Neural cell (in vitro differentiated cells): ENCODE results near the gene ERICH6. TPM values are rescaled to one million over a fixed set of nuclear protein-coding genes. Genes with fewer than 3 reads are reported as not detected.

Experiments
- H2AFZ ChIP-seq: fragments of 200-600, 300-800 bp; sonication (generic), shearing (Covaris generic); 2 replicates; pipeline ENCODE4 v1.6.0; 2014; ENCODE audit warnings: low read depth, mild to moderate bottlenecking, antibody characterized with exemption, low read length, moderate library complexity
- H3F3A ChIP-seq: fragments of 200-600 bp; shearing (Covaris generic); 2 replicates; pipeline ENCODE4 v1.6.1; 2016; ENCODE audit warnings: mild to moderate bottlenecking, moderate library complexity, mixed read lengths, antibody characterized with exemption, low read length; ENCODE audit not compliant: insufficient read depth, poor library complexity, severe bottlenecking
- H3K27ac ChIP-seq: fragments of 200-600, 300-800 bp; sonication (generic), shearing (Covaris generic); 2 replicates; pipeline ENCODE4 v1.5.1; 2014; ENCODE audit warnings: mild to moderate bottlenecking, low read length, moderate library complexity
- H3K27me3 ChIP-seq: fragments of 300-800, 200-600 bp; sonication (generic), shearing (Covaris generic); 2 replicates; pipeline ENCODE4 v1.6.0; 2014; ENCODE audit warnings: mild to moderate bottlenecking, low read depth, low read length, moderate library complexity; ENCODE audit not compliant: insufficient read depth
- H3K36me3 ChIP-seq: fragments of 300-800, 200-600 bp; sonication (generic), shearing (Covaris generic); 2 replicates; pipeline ENCODE4 v1.5.1; 2014; ENCODE audit warnings: mild to moderate bottlenecking, antibody characterized with exemption, low read length, moderate library complexity; ENCODE audit not compliant: insufficient read depth
- H3K4me2 ChIP-seq: fragments of 300-800, 200-600 bp; sonication (generic), shearing (Covaris generic); 2 replicates; pipeline ENCODE4 v1.6.0; 2014; ENCODE audit warnings: mild to moderate bottlenecking, low read length
- H3K4me3 ChIP-seq: fragments of 300-800, 200-600 bp; sonication (generic), shearing (Covaris generic); 2 replicates; pipeline ENCODE4 v1.5.1; 2014; ENCODE audit warnings: mild to moderate bottlenecking, low read length, moderate library complexity
- H3K79me2 ChIP-seq: fragments of 200-600 bp; shearing (Covaris generic); replicated peaks from 2 replicates; pipeline ENCODE4 v1.6.0; 2014; ENCODE audit warnings: mild to moderate bottlenecking, low read length, moderate library complexity; ENCODE audit not compliant: insufficient read depth
- H3K9ac ChIP-seq: fragments of 300-800, 200-600 bp; sonication (generic), shearing (Covaris generic); 2 replicates; pipeline ENCODE4 v1.6.1; 2016; ENCODE audit warnings: mild to moderate bottlenecking, low read length, mixed read lengths
- H3K9me2 ChIP-seq: fragments of 200-600 bp; shearing (Covaris generic); 2 replicates; pipeline ENCODE4 v1.6.1; 2016; ENCODE audit warnings: mild to moderate bottlenecking, low read length, mixed read lengths; ENCODE audit not compliant: insufficient read depth
- H3K9me3 ChIP-seq: fragments of 200-600, 300-800 bp; sonication (generic), shearing (Covaris generic); 2 replicates; pipeline ENCODE4 v1.6.1; 2016; ENCODE audit warnings: mild to moderate bottlenecking, mixed run types, low read length, moderate library complexity, mixed read lengths
- H4K20me1 ChIP-seq: fragments of 200-600 bp; shearing (Covaris generic); 2 replicates; pipeline ENCODE4 v1.6.1; 2016; ENCODE audit warnings: mild to moderate bottlenecking, mixed run types; ENCODE audit not compliant: insufficient read depth
- EP300 ChIP-seq: fragments of 450-650 bp; conservative IDR thresholded peaks from 2 replicates; pipeline ENCODE4 v1.6.1; 2014; ENCODE audit warnings: antibody characterized with exemption, mild to moderate bottlenecking, moderate library complexity; ENCODE audit not compliant: poor library complexity, severe bottlenecking
- EZH2 ChIP-seq: fragments of 200-600, 300-800 bp; shearing (Covaris generic), sonication (generic); IDR thresholded peaks from 2 replicates; pipeline ENCODE4 v1.6.1; 2014; ENCODE audit warnings: antibody characterized with exemption, low read length, borderline replicate concordance, mild to moderate bottlenecking; ENCODE audit not compliant: insufficient read depth, poor library complexity, severe bottlenecking
- MXI1 ChIP-seq: fragments of 450-650 bp; conservative IDR thresholded peaks from 2 replicates; pipeline ENCODE4 v1.6.1; 2014; ENCODE audit warnings: antibody characterized with exemption, mild to moderate bottlenecking; ENCODE audit not compliant: poor library complexity, severe bottlenecking
- POLR2AphosphoS5 ChIP-seq: IDR thresholded peaks from 2 replicates; pipeline ENCODE4 v1.6.1; 2012
- RAD21 ChIP-seq: fragments of 450-650 bp; conservative IDR thresholded peaks from 2 replicates; pipeline ENCODE4 v1.6.1; 2014; ENCODE audit warnings: antibody characterized with exemption, mild to moderate bottlenecking, moderate library complexity
- SMC3 ChIP-seq: fragments of 450-650 bp; conservative IDR thresholded peaks from 2 replicates; pipeline ENCODE4 v1.6.1; 2014; ENCODE audit warnings: antibody characterized with exemption, mild to moderate bottlenecking, moderate library complexity; ENCODE audit not compliant: poor library complexity
- TAF1 ChIP-seq: IDR thresholded peaks from 2 replicates; pipeline ENCODE4 v1.6.1; 2012; ENCODE audit warnings: low read depth
- polyA plus RNA-seq: library from polyadenylated mRNA; depleted of rRNA; stranded (reverse); fragments of >200 nt; gene quantifications from 2 replicates; pipeline ENCODE4 v1.2.3, GENCODE V29; 2014
- TF ChIP-seq, protein P1 (sequence below): IDR thresholded peaks from 2 replicates; pipeline ENCODE4 v1.6.1; 2012; ENCODE audit warnings: borderline replicate concordance
- TF ChIP-seq, protein P2 (sequence below): fragments of 450-650 bp; IDR thresholded peaks from 2 replicates; pipeline ENCODE4 v1.5.1; 2014; ENCODE audit warnings: antibody characterized with exemption, mild to moderate bottlenecking, moderate library complexity; ENCODE audit not compliant: poor library complexity, severe bottlenecking

The ERICH6 gene
- polyA plus RNA-seq, 1 donor from 2014 or later, result not detected

DNA sequence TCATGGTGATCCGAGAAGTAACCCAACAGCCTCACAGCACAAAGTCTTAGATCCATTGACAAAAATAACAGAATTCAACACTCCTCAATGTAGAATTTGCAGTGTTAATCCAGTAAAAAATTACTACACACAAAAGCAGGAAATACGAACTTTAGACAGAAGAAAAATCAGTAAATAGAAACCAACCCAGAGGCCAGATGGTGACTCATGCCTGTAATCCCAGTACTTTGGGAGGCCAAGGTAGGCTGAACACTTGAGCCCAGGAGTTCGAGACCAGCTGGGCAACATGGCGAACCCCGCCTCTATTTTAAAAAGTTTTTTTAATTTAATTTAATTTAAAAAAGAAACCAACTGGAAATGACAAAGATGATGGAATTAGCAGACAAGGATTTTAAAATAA is 64.5 kb downstream of the ERICH6 start:
- H3K79me2 ChIP-seq, result no peaks in the 10 kb centered on the region
- H3K9ac ChIP-seq, result no peak overlapping the region
- H2AFZ ChIP-seq, result no peak overlapping the region
- no peaks in the 10 kb centered on the region for H3K36me3 ChIP-seq
- no peak overlapping the region for H3K4me3 ChIP-seq
- no peak overlapping the region for H3K4me2 ChIP-seq
- no peak for TF ChIP-seq EP300
- TF ChIP-seq, protein P1, sequence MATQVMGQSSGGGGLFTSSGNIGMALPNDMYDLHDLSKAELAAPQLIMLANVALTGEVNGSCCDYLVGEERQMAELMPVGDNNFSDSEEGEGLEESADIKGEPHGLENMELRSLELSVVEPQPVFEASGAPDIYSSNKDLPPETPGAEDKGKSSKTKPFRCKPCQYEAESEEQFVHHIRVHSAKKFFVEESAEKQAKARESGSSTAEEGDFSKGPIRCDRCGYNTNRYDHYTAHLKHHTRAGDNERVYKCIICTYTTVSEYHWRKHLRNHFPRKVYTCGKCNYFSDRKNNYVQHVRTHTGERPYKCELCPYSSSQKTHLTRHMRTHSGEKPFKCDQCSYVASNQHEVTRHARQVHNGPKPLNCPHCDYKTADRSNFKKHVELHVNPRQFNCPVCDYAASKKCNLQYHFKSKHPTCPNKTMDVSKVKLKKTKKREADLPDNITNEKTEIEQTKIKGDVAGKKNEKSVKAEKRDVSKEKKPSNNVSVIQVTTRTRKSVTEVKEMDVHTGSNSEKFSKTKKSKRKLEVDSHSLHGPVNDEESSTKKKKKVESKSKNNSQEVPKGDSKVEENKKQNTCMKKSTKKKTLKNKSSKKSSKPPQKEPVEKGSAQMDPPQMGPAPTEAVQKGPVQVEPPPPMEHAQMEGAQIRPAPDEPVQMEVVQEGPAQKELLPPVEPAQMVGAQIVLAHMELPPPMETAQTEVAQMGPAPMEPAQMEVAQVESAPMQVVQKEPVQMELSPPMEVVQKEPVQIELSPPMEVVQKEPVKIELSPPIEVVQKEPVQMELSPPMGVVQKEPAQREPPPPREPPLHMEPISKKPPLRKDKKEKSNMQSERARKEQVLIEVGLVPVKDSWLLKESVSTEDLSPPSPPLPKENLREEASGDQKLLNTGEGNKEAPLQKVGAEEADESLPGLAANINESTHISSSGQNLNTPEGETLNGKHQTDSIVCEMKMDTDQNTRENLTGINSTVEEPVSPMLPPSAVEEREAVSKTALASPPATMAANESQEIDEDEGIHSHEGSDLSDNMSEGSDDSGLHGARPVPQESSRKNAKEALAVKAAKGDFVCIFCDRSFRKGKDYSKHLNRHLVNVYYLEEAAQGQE, result no peak
- no peak for TF ChIP-seq POLR2AphosphoS5
- TF ChIP-seq EZH2, result no peak
- TF ChIP-seq MXI1, result no peak
- TF ChIP-seq, protein P2, sequence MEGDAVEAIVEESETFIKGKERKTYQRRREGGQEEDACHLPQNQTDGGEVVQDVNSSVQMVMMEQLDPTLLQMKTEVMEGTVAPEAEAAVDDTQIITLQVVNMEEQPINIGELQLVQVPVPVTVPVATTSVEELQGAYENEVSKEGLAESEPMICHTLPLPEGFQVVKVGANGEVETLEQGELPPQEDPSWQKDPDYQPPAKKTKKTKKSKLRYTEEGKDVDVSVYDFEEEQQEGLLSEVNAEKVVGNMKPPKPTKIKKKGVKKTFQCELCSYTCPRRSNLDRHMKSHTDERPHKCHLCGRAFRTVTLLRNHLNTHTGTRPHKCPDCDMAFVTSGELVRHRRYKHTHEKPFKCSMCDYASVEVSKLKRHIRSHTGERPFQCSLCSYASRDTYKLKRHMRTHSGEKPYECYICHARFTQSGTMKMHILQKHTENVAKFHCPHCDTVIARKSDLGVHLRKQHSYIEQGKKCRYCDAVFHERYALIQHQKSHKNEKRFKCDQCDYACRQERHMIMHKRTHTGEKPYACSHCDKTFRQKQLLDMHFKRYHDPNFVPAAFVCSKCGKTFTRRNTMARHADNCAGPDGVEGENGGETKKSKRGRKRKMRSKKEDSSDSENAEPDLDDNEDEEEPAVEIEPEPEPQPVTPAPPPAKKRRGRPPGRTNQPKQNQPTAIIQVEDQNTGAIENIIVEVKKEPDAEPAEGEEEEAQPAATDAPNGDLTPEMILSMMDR, result no peak
- H3K27ac ChIP-seq, result no peak overlapping the region
- no peaks in the 10 kb centered on the region for H3K9me3 ChIP-seq
- H3F3A ChIP-seq, result no peaks in the 10 kb centered on the region
- H3K9me2 ChIP-seq, result no peaks in the 10 kb centered on the region
- H3K27me3 ChIP-seq, result no peaks in the 10 kb centered on the region
- no peaks in the 10 kb centered on the region for H4K20me1 ChIP-seq

- H3K9me3 ChIP-seq, result no peaks in the 10 kb centered on the region
- H3K4me2 ChIP-seq, result no peak overlapping the region
- no peaks in the 10 kb centered on the region for H3K27me3 ChIP-seq
- H3K9ac ChIP-seq, result no peak overlapping the region
- no peaks in the 10 kb centered on the region for H4K20me1 ChIP-seq
- H3K9me2 ChIP-seq, result no peaks in the 10 kb centered on the region
- no peaks in the 10 kb centered on the region for H3F3A ChIP-seq
- no peaks in the 10 kb centered on the region for H3K79me2 ChIP-seq
- no peaks in the 10 kb centered on the region for H3K36me3 ChIP-seq
- no peak overlapping the region for H3K27ac ChIP-seq
- H3K4me3 ChIP-seq, result no peak overlapping the region
- no peak overlapping the region for H2AFZ ChIP-seq
- TF ChIP-seq, protein P1, result no peak
- TF ChIP-seq, protein P2, result no peak
- TF ChIP-seq SMC3 (no peak), RAD21 (no peak), EZH2 (no peak), EP300 (no peak), POLR2AphosphoS5 (no peak), TAF1 (no peak), MXI1 (no peak)
These were observed 67.5 kb downstream of the ERICH6 start for GRCh38 chr3:150636258-150636657.
